ENCODE results near the gene OCEL1. TPM values are rescaled to one million over a fixed set of nuclear protein-coding genes. Genes with fewer than 3 reads are reported as not detected.

OCEL1 gene
- total and polyA plus RNA-seq, 10 of the 15 experiments (the other 5 are each of a cell fraction or from before 2014, with no cell fraction given) = 2.8 to 18.2 (median 7.4) TPM

DNA sequence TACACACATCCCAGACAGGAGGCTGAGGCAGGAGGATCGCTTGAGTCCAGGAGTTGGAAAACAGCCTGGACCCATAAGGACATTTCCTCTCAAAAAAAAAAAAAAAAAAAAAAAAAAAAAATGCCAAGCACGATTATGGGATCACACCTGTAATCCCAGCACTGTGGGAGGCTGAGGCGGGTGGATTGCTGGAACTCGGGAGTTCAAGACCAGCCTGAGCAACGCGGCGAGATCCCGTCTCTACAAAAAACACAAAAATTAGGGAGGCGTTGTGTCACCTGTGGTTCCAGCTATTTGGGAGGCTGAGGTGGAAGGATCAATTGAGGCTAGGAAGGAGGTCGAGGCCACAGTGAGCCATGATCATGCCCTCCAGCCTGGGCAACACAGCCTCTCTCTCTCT, 973 bp upstream of the OCEL1 start:
- H3K4me2 ChIP-seq (ENCODE audit: control insufficient read depth, insufficient read depth) = no peak overlapping the region
- 75% methylated on average over 10 of the region's 10 CpGs for WGBS (ENCODE audit: insufficient coverage, insufficient replicate concordance, low lambda C conversion rate, missing lambda C conversion rate)
- FAIRE-seq (no peak), DNase-seq (ENCODE audit: low read depth, low spot score) (no peak), ATAC-seq (no peak)
- CTCF ChIA-PET = interaction anchor here (0.6 to 2.8 kb wide), 2 partner anchors 10 to 219 kb away, joined by 3 to 10 read pairs; no protein-coding TSS in a partner anchor
- no peak overlapping the region for H3K4me3 ChIP-seq
- no peaks in the 10 kb centered on the region for H3K36me3 ChIP-seq (ENCODE audit: control insufficient read depth in 2 of 2, insufficient read depth in 2 of 2, low read length in 1 of 2)
- in situ Hi-C loops (cut with MboI) (no loop called here), intact Hi-C loops (cut with micrococcal nuclease; ENCODE audit: unreplicated experiment) (no loop called here)
- SMC1A ChIA-PET (ENCODE audit: uncharacterized antibody, unreplicated experiment) = no interaction called here
- H3K79me2 ChIP-seq (ENCODE audit: control insufficient read depth, insufficient read depth, low read length) = no peaks in the 10 kb centered on the region
- BruUV-seq (replicated peaks) = no TSS peak
- no peak overlapping the region for H3K27ac ChIP-seq (ENCODE audit: control insufficient read depth, insufficient read depth)
- H2AFZ ChIP-seq (ENCODE audit: control insufficient read depth, low read depth, low read length) = no peak overlapping the region
- TF ChIP-seq, protein P1, sequence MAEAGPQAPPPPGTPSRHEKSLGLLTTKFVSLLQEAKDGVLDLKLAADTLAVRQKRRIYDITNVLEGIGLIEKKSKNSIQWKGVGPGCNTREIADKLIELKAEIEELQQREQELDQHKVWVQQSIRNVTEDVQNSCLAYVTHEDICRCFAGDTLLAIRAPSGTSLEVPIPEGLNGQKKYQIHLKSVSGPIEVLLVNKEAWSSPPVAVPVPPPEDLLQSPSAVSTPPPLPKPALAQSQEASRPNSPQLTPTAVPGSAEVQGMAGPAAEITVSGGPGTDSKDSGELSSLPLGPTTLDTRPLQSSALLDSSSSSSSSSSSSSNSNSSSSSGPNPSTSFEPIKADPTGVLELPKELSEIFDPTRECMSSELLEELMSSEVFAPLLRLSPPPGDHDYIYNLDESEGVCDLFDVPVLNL (IDR thresholded peaks at IDR 0.05; ENCODE audit: low read depth, low read length) = no peak
- no peak for TF ChIP-seq POLR2AphosphoS5 (IDR thresholded peaks at IDR 0.05; ENCODE audit: low read length)
- TF ChIP-seq, protein P2, sequence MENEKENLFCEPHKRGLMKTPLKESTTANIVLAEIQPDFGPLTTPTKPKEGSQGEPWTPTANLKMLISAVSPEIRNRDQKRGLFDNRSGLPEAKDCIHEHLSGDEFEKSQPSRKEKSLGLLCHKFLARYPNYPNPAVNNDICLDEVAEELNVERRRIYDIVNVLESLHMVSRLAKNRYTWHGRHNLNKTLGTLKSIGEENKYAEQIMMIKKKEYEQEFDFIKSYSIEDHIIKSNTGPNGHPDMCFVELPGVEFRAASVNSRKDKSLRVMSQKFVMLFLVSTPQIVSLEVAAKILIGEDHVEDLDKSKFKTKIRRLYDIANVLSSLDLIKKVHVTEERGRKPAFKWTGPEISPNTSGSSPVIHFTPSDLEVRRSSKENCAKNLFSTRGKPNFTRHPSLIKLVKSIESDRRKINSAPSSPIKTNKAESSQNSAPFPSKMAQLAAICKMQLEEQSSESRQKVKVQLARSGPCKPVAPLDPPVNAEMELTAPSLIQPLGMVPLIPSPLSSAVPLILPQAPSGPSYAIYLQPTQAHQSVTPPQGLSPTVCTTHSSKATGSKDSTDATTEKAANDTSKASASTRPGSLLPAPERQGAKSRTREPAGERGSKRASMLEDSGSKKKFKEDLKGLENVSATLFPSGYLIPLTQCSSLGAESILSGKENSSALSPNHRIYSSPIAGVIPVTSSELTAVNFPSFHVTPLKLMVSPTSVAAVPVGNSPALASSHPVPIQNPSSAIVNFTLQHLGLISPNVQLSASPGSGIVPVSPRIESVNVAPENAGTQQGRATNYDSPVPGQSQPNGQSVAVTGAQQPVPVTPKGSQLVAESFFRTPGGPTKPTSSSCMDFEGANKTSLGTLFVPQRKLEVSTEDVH (IDR thresholded peaks at IDR 0.05; ENCODE audit: low read depth, partially characterized antibody) = no peak
- no peak for TF ChIP-seq SUPT20H (IDR thresholded peaks at IDR 0.05; ENCODE audit: borderline replicate concordance, control insufficient read depth, low read depth, low read length)
- no peak for TF ChIP-seq RCOR1 (conservative IDR thresholded peaks at IDR 0.05; ENCODE audit: low read depth, low read length)
- TF ChIP-seq MAX (IDR thresholded peaks at IDR 0.05; ENCODE audit: low read depth, low read length) = no peak
- no peak for TF ChIP-seq NFYB (IDR thresholded peaks at IDR 0.05; ENCODE audit: insufficient read depth, low read depth, low read length)
- TF ChIP-seq WRNIP1 (IDR thresholded peaks at IDR 0.05; ENCODE audit: borderline replicate concordance, low read depth, low read length) = no peak
- no peak for TF ChIP-seq TAF1 (IDR thresholded peaks at IDR 0.05; ENCODE audit: borderline replicate concordance, low read depth, low read length)
- no peak for TF ChIP-seq SMARCA5 (IDR thresholded peaks at IDR 0.05)
- TF ChIP-seq CREM (IDR thresholded peaks at IDR 0.05; ENCODE audit: low read depth) = no peak
- no peaks in the 10 kb centered on the region for H3K27me3 ChIP-seq (replicated peaks in 1 of 2; ENCODE audit: control insufficient read depth in 2 of 2, insufficient read depth in 2 of 2, low read length in 1 of 2)
- no peaks in the 10 kb centered on the region for H3K4me1 ChIP-seq (ENCODE audit: control insufficient read depth, insufficient read depth, low read length)
- POLR2A ChIA-PET = interaction anchor here (0.6 to 2.7 kb wide), 3 partner anchors 9 to 29 kb away, joined by 3 to 31 read pairs (median 13); partner anchors contain the start of gene USE1
- H3K9me3 ChIP-seq (replicated peaks; ENCODE audit: control insufficient read depth, insufficient read depth, low read length) = no peaks in the 10 kb centered on the region
- H3K9ac ChIP-seq (ENCODE audit: control insufficient read depth, insufficient read depth, low read length) = no peak overlapping the region
- RAD21 ChIA-PET (ENCODE audit: unreplicated experiment) = interaction anchor here (2.6 kb wide), 1 partner anchor 10 kb away, joined by 11 read pairs; the partner anchor contains the start of gene USE1
- no peaks in the 10 kb centered on the region for H4K20me1 ChIP-seq (ENCODE audit: control insufficient read depth, insufficient read depth)
